ENCODE data around the gene SORCS3.

The SORCS3 gene

DNA sequence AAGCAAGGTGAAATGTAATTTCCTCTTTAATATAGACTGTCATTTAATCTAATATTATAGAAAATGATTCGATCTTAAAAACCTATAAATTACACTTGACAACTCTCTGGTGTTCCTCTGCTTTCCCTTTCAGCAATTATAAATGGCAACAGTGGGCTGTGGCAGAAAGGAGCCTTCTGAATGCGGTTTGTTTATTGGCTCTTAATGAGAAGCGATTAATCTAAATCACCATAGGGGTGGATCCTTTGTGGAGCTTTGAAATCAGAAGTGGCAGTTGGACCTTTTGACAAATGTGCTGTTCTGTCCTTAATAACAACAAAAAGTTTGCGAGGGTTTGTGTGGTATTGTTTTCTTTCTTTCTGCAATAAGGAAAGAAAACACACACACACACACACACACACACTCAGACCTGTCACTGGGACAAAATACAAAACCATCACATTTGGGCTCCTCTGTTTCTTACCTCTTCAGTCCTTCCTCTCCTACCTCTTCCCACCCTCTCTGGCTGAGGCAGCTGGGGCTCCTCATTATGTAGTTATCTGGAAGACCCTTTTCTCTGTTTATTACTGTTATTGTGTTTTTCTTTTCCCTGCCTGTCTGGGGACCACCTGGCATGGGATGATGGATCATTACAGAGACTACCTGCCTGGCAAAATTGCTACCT lies 316.2 kb downstream of the SORCS3 start:
- Histone ChIP-seq H2AFZ (ENCODE audit: low read length) (no peak overlapping the region), H3K9ac (ENCODE audit: low read depth, low read length, poor library complexity, severe bottlenecking) (no peak overlapping the region), H3K36me3 (ENCODE audit: insufficient read depth, low read length) (no peaks in the 10 kb centered on the region), H3K79me2 (ENCODE audit: insufficient read depth, low read length) (no peaks in the 10 kb centered on the region), H3K9me3 (ENCODE audit: insufficient read depth, low read depth, low read length) (no peaks in the 10 kb centered on the region), H3F3A (ENCODE audit: low read depth) (no peaks in the 10 kb centered on the region), H3K4me1 (ENCODE audit: insufficient read depth, low read length, poor library complexity, severe bottlenecking) (no peaks in the 10 kb centered on the region), H3K27me3 (ENCODE audit: insufficient read depth, low read length, poor library complexity, severe bottlenecking) (no peaks in the 10 kb centered on the region), H3K9me2 (replicated peaks; ENCODE audit: low read depth, low read length) (no peaks in the 10 kb centered on the region), H3K4me3 (ENCODE audit: low read length, poor library complexity, severe bottlenecking) (no peak overlapping the region), H3K4me2 (ENCODE audit: low read depth, low read length, poor library complexity, severe bottlenecking) (no peak overlapping the region), H4K20me1 (ENCODE audit: insufficient read depth, low read length, poor library complexity, severe bottlenecking) (no peaks in the 10 kb centered on the region)
- no peak for TF ChIP-seq EZH2phosphoT487 (IDR thresholded peaks at IDR 0.05; ENCODE audit: borderline replicate concordance)
- TF ChIP-seq, protein P1, sequence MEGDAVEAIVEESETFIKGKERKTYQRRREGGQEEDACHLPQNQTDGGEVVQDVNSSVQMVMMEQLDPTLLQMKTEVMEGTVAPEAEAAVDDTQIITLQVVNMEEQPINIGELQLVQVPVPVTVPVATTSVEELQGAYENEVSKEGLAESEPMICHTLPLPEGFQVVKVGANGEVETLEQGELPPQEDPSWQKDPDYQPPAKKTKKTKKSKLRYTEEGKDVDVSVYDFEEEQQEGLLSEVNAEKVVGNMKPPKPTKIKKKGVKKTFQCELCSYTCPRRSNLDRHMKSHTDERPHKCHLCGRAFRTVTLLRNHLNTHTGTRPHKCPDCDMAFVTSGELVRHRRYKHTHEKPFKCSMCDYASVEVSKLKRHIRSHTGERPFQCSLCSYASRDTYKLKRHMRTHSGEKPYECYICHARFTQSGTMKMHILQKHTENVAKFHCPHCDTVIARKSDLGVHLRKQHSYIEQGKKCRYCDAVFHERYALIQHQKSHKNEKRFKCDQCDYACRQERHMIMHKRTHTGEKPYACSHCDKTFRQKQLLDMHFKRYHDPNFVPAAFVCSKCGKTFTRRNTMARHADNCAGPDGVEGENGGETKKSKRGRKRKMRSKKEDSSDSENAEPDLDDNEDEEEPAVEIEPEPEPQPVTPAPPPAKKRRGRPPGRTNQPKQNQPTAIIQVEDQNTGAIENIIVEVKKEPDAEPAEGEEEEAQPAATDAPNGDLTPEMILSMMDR (conservative IDR thresholded peaks at IDR 0.05; ENCODE audit: low read length): no peak

DNA sequence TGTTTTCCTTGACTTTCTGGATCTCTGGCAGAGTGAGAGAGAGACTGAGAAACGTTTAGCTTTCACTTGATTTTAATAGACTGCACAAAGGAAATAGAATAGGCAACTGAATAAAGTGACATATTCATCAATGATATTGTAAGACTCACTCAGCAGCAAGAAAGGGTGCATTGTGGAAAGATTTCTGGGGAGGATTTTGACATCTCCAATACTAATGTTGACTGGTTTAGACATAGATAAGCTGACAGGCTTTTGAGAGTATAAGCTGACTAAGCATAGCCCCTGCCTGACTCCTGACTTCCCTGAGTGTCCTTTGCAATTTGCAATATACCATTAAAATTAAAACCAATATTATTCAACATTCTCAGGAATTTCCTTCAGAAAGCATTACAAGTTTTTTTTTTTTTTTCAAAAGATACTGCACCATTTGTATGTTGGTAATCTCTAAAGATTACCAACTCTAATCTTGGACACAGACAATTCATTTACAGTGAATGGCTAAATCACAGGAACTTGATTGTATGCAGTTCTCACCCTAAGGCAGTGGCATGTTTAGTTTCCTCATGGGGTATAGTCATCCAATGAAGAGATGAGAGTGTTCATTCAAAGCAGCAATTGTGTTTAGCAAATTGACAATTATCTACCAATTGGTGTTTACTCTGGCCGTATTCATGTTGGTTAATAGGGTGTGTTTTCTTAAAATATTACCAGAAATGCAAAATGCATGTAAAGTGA lies 325.6 kb downstream of the SORCS3 start:
- Histone ChIP-seq H3K79me2 (ENCODE audit: insufficient read depth, low read length) (no peaks in the 10 kb centered on the region), H3K4me1 (ENCODE audit: insufficient read depth, low read length, poor library complexity, severe bottlenecking) (no peaks in the 10 kb centered on the region), H3K9me2 (replicated peaks; ENCODE audit: low read depth, low read length) (no peaks in the 10 kb centered on the region), H4K20me1 (ENCODE audit: insufficient read depth, low read length, poor library complexity, severe bottlenecking) (no peaks in the 10 kb centered on the region), H2AFZ (ENCODE audit: low read length) (no peak overlapping the region), H3K4me3 (ENCODE audit: low read length, poor library complexity, severe bottlenecking) (no peak overlapping the region), H3K36me3 (ENCODE audit: insufficient read depth, low read length) (no peaks in the 10 kb centered on the region), H3F3A (ENCODE audit: low read depth) (no peaks in the 10 kb centered on the region), H3K4me2 (ENCODE audit: low read depth, low read length, poor library complexity, severe bottlenecking) (no peak overlapping the region), H3K9ac (ENCODE audit: low read depth, low read length, poor library complexity, severe bottlenecking) (no peak overlapping the region), H3K9me3 (ENCODE audit: insufficient read depth, low read depth, low read length) (no peaks in the 10 kb centered on the region), H3K27me3 (ENCODE audit: insufficient read depth, low read length, poor library complexity, severe bottlenecking) (no peaks in the 10 kb centered on the region)
- TF ChIP-seq, protein P1 (conservative IDR thresholded peaks at IDR 0.05; ENCODE audit: low read length): no peak
- TF ChIP-seq EZH2phosphoT487 (IDR thresholded peaks at IDR 0.05; ENCODE audit: borderline replicate concordance): no peak

- no peaks in the 10 kb centered on the region for H3K4me1 ChIP-seq (ENCODE audit: insufficient read depth, low read length, poor library complexity, severe bottlenecking)
- no peaks in the 10 kb centered on the region for H3K36me3 ChIP-seq (ENCODE audit: insufficient read depth, low read length)
- H3K4me3 ChIP-seq (ENCODE audit: low read length, poor library complexity, severe bottlenecking): no peak overlapping the region
- no peaks in the 10 kb centered on the region for H4K20me1 ChIP-seq (ENCODE audit: insufficient read depth, low read length, poor library complexity, severe bottlenecking)
- no peaks in the 10 kb centered on the region for H3K79me2 ChIP-seq (ENCODE audit: insufficient read depth, low read length)
- no peaks in the 10 kb centered on the region for H3K27me3 ChIP-seq (ENCODE audit: insufficient read depth, low read length, poor library complexity, severe bottlenecking)
- H3K4me2 ChIP-seq (ENCODE audit: low read depth, low read length, poor library complexity, severe bottlenecking): no peak overlapping the region
- no peak overlapping the region for H2AFZ ChIP-seq (ENCODE audit: low read length)
- no peak overlapping the region for H3K9ac ChIP-seq (ENCODE audit: low read depth, low read length, poor library complexity, severe bottlenecking)
- no peak for TF ChIP-seq EZH2phosphoT487 (IDR thresholded peaks at IDR 0.05; ENCODE audit: borderline replicate concordance)
- TF ChIP-seq, protein P1 (conservative IDR thresholded peaks at IDR 0.05; ENCODE audit: low read length): no peak
- no peaks in the 10 kb centered on the region; the same call in 1 of the 2 replicates for H3K9me3 ChIP-seq (ENCODE audit: insufficient read depth, low read depth, low read length)
- no peaks in the 10 kb centered on the region for H3F3A ChIP-seq (ENCODE audit: low read depth)
- no peaks in the 10 kb centered on the region for H3K9me2 ChIP-seq (replicated peaks; ENCODE audit: low read depth, low read length)
These were observed 339.3 kb downstream of the SORCS3 start for GRCh38 chr10:104980368-104980767.

All from Loucy (cell line).